Stimulated activated CD8-positive, alpha-beta memory T cell treated with anti-CD3 and anti-CD28 coated beads, Interleukin-2, amount 100 ng/mL, for 48 hours (primary cell): ENCODE measurements around the gene MYRFL.

Source experiments
- DNase-seq, 2 donors: peaks; one replicate each; pipeline ENCODE4 v3.0.0-alpha.2; 2020; ENCODE audit warnings: low read depth in 2 of 2

Gene MYRFL

DNA sequence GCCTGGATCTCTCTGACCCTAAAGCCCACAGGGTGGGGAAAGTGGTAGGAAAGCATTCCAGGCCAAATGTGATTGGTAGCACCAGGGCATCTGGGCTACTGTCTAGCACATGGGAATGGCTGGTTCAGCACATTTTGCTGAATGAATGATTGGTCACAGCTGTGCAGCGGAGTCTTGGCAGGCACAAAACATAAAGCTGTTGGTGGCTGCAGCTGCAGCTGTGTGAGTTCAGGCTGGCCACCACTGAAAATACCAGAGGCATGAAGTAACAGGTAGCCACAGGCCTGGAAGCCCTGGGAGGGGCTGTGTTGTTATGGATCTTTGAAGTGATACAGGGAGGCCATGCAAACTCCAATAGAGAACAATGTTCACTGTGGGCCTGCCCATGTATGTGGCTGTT is 72.7 kb downstream of the MYRFL start:
- no peak for DNase-seq

DNA sequence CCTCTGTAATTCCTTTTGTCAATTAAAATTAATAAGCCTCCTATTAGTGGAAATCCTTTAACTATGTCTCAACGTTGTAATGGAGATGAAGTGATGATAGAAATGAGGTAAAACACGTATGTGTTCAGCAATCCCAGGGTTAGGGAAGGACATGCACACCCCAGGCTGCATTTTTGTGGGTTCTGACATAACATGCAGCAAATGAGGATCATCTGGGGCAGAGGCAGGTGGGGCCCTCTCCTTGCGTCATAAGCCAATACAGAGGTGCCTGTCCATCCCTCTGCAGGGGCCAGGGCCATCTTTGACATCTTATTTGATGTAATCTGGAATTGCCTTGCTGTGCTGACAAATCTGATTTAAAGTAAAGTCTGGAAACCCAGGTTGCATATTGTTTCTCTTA is 73.2 kb downstream of the MYRFL start:
- DNase-seq, result no peak

DNA sequence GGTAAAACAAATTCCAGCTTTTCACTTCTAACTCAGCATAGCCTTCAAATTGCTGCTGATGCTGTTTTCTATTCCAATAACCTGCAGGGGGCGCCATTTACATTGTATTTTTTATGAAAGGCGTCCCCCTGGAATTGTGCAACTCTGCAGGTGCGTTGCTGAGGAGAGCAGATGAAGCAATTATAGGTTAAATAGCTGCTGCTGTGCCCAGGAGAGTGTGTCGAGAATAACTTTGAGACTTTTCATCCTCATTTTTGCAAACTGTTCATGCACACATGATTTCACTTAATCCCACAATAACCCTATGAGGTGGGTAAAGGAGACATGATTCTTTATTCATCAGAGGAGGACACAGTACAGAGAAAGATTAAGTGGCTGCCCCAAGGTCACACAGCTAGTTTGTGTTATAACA is 75.7 kb downstream of the MYRFL start:
- DNase-seq, result peak; percentile 40 to 44

DNA sequence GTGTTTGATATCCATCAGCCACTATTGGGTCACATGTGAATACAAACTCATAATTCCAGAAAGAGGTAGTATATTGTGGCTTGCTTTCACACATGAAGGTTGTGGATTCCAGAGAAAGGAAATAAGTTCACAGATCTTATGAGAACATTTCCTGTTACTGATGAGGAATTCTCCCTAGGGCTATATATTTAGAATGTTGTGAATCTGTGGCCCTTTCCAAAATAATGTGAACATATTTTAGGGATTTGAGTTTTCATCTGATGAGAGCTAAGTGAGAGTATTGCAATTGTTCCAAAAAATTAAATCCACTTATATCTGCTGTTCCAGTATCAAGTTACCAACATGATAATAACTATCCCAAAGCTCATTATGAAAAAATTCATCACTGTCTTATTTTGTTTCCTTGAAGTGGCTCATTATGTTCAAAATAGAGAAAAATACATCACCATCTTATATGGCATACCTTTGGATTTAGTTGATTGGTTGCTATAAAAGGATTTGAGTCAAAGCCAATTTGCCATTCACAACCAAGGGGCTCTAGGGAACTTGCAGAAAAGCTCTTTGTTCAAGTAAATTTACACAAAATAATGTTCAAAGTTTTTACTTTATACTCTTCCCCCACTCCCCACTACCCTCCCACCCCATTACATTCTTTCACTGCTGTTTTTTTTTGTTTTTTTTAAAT is 76.3 kb downstream of the MYRFL start:
- DNase-seq, result no peak

DNA sequence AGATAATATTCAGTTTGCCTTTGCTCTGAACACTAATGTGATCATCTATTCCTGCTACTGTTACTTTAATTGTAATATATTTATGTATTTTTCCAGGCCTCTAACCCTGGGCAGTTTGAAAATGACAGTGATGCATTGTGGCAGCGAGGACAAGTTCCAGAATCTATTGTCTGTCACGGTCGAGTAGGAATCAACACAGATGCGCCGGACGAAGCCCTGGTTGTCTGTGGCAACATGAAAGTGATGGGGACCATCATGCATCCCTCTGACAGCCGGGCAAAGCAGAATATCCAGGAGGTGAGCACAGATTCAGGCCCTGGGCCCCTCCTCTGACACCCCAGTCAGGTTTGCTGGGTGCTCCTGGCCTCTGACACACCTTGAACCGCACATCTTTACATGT is 78.5 kb downstream of the MYRFL start:
- no peak for DNase-seq

DNA sequence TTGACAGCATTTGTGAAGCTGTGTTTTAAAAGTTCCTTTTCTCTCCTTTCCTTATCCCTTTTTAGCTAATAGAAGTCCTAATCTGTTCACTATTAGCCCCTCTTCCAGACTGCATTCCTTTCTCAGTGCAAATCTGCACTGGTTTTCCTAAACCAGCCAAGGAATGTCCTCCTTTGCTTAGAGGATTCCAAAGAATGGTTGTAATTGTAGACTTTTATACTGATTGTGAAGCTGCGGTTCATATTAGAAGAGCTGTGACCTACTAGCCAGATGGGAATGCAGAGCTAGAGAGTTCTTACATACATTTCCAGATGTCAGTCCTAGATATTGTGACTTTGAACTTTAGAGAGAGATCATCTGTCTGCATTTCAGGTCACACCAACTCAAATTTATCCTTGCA is 79.8 kb downstream of the MYRFL start:
- no peak for DNase-seq

DNA sequence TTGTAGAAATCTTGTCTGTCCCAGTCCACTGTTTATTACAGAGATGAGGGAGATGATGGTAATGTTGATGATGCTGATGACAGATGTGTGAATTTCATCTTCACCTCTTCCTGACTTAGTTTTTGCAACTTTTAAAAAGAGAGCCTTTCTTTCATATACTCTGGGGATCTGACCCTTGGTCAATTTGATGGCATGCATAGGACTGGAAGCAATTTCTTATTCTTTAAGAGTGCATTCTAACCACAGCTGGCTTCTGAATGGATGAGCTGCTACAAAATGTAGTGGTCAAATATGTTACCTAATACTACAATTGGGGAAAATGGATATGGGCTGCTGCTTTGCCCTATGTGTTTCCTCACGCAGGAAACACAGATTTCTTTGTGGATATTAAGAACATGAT is 80.8 kb downstream of the MYRFL start:
- DNase-seq, result no peak

DNA sequence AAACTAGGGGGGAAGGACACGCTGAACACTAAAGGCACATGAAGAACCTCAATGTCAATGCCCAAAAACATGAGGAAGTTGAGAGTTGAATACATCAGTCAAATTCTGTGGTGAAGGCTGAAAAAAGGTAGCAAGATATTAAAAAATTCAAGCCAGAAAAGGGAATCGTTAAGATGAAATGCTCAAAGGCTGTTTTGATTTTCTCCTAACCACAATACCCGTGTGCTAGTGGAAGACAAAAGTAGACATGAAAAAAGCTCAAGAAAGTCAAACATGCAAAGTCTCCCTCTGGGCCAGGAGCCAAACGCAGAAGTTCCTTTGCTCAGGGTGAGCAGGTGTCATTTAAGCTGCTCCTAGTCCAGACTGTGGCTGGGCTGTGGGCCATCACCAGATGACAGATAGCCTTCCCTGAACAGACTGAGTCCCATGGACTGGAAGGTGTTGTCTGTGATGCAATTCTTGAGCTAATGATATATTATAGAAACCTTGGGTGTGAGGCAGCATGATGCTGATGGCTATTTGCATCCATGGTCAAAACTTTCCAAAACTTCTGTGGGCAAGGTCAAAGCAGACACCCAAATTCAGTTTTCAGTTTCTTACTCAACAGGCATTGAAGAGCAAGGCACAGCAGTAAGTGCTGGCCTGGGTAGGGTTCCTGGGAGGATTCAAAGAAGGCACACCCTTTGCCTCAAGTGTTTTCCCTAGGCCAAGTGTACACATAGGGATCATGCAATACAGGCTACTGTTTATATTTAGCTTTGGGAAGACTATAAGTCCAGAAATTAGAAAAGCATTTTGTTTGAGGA is 81.6 kb downstream of the MYRFL start:
- DNase-seq, result no peak

DNA sequence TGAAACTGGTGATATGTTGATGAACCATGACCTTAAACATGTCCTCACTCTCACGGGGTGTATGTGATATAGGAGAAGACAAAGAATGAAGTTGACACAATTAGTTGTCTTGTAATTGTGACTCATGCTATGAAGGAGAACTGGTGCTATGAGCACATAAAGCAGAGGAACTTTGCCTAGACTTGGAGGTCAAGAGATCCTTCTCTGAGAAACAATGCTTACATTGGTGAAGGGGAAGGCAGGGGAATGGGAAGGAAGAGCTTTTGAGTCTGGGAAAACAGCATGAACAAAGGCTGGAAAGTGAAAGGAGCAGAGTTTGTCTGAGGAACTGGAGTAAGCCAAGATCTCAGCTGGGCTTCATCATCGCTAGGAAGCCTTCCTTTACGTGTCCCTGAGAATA is 83.2 kb downstream of the MYRFL start:
- no peak for DNase-seq

DNA sequence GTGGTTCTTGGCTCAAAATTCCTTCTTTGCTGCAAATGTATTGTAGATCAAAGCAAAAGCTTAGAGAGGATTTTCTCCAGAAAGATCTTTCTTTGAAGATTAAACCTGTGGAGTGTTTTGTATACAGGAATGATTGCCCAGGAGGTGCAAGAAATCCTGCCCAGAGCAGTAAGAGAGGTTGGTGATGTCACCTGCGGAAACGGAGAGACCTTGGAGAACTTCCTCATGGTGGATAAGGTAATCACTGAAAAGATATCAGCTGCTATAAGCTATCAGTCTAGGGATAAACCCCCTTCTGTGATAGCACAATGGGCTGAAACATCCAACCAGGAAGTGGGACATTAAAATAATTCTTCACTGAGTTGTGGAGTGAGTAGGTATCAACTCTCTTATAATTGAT is 85.7 kb downstream of the MYRFL start:
- DNase-seq, result no peak

DNA sequence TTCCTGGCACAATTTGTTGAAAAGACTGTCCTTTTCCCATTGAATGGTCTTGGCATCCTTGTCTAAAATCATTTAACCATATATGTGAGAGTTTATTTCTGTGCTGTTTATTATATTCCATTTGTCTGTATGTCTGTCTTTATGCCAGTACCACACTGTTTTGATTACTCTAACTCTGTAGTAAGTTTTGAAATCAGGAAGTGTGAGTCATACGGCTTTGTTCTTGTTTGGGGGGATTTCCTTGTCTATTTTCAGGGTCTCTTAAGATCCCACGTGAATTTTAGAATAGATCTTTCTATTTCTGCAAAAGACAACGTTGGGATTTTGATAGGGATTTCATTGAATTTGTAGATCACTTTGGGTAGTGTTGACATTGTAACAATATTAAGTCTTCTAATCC is 88.5 kb downstream of the MYRFL start:
- DNase-seq, result no peak

DNA sequence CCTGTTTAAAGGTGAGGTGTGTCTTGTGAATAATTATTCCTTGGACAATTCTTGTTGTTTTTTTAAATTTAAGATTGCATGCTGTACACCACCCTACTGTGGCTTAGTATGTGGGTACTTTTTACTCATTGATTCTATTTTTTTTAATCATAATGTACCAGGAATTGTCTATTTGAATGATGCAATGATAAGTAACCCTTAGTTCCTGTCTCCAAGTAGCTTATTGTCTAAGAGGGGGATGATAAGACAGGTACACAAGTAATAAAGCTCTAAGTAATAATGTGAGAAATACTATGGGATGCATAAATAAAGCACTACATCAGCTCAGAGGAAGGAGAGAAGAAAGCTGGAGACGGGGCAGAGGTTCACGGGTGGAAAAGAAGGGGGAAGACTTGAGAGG is 90.9 kb downstream of the MYRFL start:
- no peak for DNase-seq

DNA sequence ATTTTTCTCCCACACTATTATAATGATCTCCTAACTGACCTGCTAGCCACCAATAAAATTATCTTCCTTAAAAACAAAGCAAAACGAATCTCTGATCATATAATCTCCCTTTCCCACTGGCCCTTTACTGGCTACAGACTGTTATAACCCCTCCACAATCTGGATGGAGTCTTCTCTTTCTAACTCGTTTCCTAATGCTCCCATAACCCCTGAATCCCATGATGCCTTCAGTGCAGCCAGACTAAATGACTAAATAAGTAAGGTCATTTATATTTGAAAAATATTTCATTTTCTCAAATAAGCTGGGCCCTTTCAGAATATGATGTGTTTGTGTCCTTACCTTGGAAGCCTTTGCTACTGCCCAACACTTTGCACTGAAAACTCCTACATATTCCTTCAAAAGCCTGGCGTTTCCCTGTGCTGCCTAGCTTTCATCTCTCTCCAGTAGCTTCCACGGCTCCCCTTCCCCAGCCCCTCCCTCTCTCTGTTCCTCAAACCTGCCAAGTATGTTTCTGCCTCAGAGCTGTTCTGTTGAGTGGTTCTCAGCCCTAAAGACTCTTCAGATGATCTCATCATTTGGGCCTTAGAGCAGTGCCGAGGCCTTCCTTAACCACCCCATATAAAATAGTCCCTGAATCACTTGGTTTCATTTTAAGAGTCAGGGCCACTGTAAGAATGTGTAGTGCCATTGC is 91.7 kb downstream of the MYRFL start:
- DNase-seq, result no peak

DNA sequence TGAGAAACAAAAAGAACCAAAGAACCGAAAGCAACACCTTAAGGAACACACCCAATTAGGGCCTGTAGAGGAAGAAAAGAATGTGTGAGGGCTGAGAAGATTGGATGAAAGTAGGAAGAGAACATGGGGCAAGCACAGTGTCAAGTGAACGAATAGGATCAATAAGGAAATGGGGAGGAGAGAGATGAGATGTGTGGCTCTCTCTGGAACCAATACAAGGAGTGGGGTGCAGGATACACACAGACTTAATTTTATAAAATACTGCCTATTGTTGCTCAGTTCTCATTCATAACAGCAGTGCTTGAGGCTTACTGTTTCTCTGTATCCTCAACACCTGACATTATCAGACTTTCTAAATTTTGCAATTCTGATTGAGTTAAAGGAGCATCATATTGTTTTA is 93.3 kb downstream of the MYRFL start:
- DNase-seq, result no peak

DNA sequence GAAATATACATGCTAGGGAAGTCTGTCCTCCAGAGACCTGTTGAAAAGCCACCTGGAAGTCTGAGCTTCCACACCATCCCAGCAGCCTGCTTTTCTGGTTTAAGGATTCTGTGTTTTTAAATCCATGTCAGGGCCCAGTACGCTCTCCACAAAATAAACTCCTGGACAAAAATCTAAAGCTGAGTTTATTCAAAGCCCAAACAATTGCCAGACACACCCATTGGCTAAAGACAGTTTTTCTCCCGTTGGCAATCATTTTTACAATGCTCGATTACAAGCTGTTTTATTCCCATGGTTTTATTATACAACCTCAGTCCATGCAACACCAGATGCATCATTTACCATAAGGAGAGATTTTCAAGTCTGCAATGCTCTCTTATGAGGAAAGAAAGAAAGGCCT is 94.5 kb downstream of the MYRFL start:
- no peak for DNase-seq

DNA sequence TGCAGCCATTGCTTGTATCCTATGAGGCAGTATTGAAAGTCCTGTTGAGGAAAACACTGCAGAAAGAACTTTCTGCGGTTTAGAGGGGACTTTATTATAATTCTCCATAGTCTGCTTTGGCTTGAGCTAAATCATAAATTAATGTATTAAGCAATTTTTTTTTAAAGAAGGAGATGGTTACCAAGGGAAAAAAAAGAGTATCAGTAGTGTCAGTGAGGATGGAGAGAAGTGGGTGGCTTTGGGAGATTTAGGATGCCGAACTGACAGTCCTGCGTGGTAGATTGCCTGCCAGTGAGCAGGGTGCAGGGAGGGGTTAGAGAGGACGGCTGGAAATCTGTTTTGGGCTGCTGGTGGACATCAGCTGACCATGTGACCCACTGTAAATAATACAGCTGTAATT is 96.8 kb downstream of the MYRFL start:
- no peak for DNase-seq

DNA sequence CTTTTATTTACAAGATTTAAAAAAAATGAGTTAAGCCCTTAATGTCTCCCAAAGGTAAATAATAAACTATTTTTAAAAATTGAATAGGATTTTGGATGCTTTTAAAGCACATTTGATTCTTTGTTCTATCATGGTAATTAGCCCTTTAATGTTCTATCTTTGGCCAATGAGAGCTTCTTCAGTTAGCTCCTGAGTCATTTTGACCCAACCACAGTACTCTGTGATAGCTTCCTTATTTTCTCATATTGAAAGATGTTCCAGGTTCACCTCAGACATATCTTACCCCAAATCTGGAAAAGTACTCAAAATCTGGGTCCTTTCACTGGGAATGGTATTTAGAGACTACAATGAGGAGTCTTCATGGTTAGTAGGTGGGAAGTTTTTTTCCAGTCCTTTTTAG is 98.0 kb downstream of the MYRFL start:
- DNase-seq, result no peak

DNA sequence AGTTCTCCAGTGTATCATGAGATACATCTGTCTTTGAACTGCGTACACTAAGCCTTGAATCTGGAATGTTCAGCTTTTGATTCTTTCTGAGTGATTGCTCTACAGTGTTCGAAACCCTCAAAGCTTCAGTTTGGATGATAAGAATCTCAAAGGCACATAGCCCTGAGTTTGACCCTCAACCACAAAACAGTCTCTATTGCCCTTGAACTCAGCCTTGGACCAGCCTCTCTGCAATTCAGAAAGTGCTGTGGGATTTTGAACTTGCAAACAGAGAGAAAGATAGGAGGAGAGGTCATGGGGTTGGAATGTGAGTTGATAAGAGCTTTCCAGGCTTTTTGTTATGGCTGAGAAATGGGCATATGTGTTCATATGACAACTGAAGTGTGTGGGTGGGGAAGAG is 100.3 kb downstream of the MYRFL start:
- DNase-seq, result no peak

DNA sequence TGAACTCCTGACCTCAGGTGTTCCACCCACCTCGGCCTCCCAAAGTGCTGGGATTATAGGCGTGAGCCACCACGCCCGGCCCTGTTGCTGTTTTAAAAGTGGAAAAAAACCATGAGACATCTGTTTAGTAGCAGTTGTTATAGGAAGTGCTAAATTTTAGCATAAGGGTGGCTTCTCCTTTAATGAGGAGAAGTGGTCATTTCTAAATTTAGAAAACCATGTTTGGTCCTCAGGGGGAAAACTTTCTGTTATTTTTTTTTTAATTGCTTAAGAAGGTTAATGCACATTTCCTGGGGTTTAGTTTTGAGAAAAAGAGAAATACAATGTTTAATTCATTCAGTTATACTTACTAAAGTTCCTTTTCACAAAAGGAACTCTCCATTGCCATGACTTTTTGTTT is 102.1 kb downstream of the MYRFL start:
- DNase-seq, result no peak

DNA sequence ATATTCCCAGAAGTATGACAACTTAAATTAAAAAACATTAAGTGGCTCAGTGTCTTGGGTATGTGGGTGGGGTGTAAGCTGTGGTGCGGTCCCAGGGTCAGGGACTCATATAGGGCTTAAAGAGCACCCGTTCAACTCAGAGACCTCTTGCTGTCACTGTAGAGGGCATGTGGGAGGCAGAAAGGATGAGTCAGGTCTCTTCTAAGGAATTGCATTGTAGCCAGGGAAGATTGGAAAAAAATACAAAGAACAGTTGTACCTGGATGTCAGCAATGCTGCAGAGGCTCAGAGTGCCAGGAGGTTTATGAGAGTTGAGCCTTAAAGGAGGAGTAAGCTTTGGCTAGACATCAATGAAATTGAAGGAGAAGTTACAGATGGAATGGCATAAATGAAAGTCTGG is 104.1 kb downstream of the MYRFL start:
- DNase-seq, result no peak

DNA sequence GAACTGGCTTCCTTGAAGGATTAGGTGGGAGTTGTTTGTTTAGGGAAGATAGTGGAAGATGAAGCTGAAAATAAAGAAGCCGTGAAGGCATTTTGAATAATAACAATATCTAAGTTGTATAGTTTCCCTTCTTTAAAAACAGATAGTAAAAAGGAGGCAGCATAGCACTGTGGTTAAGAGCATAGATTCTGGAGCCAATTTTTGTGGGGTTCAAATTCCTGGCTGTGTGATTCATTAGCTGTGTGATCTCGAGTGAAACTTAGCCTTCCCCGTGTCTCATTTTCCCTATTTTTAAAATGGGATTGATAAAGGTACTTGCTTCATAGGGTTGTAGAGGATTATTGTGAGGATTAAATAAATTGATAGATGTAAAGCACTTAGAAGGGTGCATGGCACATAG is 104.5 kb downstream of the MYRFL start:
- DNase-seq, result no peak

DNA sequence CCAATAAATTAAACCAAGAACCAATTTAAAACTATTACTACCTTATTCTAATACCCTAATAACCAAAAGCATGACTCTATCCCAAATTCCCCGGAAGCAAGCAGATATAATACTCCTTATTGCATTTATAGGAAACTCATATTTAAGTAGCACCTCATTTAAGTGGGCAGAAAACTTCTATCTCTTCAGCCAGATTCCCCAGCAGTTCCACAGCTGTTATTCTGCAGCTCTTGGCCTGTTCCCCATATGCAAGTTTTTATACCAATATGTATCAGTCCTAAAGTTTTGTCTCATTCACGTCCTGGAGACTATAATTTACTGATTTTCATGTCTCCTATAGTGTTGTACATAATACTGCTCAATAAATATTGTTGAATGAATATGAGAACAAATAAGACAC is 106.5 kb downstream of the MYRFL start:
- no peak for DNase-seq

DNA sequence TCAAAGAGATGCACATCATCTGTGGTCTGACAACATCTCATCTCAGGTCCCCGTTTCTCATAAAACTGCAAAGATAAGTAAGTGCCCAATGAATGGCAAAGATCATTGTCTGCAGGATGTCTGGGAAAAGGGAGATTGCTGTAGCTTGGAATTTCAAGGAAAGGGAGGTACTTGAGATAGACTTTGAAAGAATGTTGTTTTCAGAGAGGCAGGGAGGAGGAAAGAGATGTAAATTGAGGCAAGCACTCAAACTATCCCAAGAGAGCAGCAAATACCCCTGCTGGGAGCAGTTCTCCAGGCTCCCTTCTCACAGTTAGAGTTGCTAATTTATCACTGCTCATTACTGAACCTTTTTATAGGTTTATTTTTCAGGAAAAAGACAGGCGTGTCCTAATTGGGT is 107.1 kb downstream of the MYRFL start:
- no peak for DNase-seq
